SW 1271 (cell line): ENCODE data around the gene RELB.
A peak's percentile ranks its signal among the peaks of the same experiment; 100 is the strongest.
"Not testable (repeated sequence)": the region's sequence is repeated elsewhere in the genome, so short reads cannot be mapped to it uniquely, and the experiment has no call there.

Experiments
- DNase-seq, 2 experiments: peaks; one replicate each; lab custom pipeline; 2025; lab: John Stamatoyannopoulos, UW

The RELB gene

DNA sequence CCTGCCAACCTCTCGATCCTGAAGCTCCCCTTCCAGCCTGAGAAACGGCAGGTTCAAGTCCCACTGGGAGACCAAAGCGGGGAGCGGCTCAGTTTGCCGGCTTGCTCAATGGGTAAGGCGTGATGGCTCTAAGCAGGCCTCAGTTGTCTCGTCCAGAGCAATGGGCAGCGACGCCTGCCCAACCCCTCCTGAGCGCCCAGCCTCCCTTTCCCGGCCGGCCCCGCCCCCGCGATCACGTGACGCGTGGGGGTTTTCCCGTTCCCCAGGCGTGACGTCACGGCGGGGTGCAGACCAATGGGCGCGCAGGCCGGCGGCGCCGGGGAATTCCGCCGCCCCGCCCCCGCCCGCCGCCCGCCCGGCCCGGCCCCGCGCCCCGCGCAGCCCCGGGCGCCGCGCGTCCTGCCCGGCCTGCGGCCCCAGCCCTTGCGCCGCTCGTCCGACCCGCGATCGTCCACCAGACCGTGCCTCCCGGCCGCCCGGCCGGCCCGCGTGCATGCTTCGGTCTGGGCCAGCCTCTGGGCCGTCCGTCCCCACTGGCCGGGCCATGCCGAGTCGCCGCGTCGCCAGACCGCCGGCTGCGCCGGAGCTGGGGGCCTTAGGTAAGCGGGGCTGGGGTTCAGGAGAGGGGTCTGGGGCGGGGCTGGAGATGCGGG, at the start of gene RELB:
Gene RELB, plus strand, starts transcription at position 378 of the 653 bp plus-strand sequence. Its CDS starts 116 bp downstream, at position 494.
- peak; percentile 55 to 71 for DNase-seq

GRCh38 chr19:44954278-44954648, 47.0 kb upstream of the RELB start:
- DNase-seq, result no peak

DNA sequence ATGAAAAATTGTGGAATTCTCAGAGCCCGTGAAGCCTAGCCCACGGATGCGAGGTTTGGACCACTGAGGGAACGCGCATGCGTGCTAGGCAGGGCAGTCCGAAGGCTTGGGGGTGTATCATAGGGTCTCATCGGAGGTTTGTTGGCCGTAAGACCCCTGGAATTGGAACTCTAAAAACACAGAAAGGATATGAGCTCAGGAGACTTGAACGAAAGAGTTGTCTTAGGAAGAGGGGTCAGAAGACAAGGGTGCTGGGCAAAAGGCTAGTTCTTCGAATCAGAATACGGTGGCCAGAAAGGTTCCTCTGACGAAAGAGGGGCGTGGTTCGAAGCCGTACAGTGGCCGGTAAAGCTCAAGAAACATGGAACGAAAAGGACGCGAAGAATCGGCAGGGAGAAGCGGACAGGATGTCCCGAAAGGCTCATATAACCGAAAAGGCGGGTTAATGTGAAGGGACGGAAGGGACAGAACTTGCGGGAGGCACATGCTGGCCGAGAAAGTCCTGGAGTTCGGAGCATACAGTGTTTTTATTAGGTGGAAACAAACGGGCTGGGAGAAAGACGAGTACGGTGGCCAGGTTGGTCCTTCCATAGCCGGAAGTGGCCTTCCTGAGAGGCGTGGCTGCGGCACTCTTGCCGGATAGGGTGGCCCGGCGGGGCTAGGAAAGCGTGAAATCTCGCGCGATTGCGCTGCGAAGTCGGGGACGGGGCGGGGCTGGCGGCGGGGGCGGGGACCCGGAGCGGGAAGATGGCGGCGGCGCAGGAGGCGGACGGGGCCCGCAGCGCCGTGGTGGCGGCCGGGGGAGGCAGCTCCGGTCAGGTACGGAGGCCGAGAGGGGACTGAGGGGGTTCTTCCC, 46.4 kb upstream of the RELB start, which contains the start of gene CLPTM1:
Gene CLPTM1, plus strand, starts transcription at position 732 of the 856 bp plus-strand sequence. Its CDS starts 16 bp downstream, at position 748.
- peak; percentile 71 to 94 for DNase-seq

- no peak for DNase-seq
These were observed 45.5 kb upstream of the RELB start for GRCh38 chr19:44955505-44956439.

- no peak for DNase-seq
These were observed 43.7 kb upstream of the RELB start for GRCh38 chr19:44957526-44957925.

- DNase-seq, result no peak
These were observed 43.2 kb upstream of the RELB start for GRCh38 chr19:44958090-44958489.

- no peak for DNase-seq
These were observed 41.6 kb upstream of the RELB start for GRCh38 chr19:44959691-44960090.

DNA sequence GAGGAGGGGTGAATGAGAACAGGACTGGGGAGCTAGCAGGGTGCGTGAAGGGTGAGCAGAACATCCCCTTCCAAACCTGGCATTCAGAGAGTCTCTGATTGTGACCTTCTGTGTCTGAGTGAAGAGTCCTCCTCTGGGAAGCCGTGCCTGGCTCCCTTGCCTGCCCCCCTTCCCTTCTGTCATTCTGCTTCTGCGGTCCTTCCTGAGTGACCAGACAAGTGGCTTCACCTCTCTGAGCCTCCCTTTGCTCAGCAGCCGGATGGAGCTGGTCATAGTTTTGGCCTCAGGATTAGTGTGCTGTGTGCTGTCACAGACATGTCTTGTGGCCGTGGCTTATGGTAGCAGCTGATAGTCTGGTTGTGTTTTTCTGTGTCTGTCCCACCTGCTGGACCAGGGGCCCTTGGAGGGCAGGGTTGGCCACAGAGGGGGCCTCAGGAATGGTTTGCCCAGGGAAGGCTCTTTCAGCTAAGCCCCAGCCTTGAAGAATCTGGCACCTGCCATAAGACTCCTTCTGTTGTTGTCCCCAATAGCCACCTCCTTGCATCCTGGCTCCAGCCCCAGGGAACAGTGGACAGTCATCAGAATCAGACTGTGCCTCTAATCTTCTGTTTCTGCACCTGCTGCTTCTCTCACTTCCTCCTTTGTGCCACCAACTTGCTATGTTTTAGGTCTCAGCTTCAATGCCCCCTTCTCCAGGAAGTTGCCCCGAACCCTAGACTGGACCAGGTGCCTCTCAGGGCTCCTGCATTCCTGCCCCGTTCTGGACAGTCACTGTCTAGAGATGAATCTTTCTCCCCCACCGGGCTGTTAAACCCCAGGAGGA, 40.1 kb upstream of the RELB start:
- DNase-seq, result no peak

DNA sequence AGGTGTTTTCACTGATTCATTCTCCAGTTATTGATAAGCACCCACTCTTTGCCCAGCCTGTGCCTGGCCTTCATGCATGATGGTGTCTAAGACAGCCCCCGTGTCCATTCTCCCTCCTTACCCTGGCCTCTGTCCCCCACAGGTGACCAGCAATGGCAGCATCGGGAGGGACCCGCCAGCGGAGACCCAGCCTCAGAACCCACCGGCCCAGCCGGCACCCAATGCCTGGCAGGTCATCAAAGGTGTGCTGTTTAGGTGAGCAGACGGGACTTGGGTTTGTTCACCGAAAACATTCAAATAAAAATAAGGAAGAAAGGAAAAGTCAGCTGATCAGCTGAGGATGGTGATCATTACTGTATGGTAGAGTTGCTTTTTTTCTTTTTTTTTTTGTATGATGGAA, 39.4 kb upstream of the RELB start:
- DNase-seq, result no peak

GRCh38 chr19:44968118-44968517, 33.1 kb upstream of the RELB start:
- no peak for DNase-seq

- DNase-seq, result no peak
These were observed 32.6 kb upstream of the RELB start for GRCh38 chr19:44968670-44969069.

DNA sequence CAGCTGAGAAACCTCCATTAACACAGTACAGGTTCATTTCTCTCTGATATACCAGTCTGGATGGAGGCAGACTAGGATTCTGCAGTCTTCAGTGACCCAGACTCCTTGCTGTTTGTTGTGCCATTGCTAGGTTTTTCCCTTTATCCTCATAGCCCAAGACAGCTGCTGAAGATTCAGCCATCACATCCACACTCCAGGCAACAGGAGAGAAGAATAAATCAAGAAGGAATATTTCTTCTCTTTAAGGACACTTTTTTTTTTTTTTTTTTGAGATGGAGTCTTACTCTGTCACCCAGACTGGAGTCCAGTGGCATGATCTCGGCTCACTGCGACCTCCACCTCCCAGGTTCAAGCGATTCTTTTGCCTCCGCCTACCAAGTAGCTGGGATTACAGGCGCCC, 31.8 kb upstream of the RELB start:
- DNase-seq, result no peak

DNA sequence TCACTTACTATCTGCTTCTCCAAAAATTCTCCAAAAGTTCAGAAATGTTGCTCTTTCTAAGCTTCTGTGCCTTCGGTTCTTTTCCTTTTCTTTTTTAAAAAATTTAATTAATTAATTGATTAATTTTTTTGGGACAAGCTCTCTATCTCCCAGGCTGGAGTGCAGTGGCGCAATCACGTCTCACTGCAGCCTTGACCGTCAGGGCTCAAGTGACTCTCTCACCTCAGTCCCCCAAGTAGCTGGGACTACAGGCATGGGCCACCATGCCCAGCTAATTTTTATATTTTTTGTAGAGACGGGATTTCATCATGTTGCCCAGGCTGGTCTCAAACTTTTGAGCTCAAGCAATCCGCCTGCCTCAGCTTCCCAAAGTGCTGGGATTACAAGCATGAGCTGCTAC, 29.8 kb upstream of the RELB start:
- not testable (repeated sequence) for DNase-seq

- no peak for DNase-seq
These were observed 28.5 kb upstream of the RELB start for GRCh38 chr19:44972802-44973201.

GRCh38 chr19:44973982-44974735, 27.1 kb upstream of the RELB start:
- DNase-seq, result no peak

GRCh38 chr19:44974857-44975256, 26.4 kb upstream of the RELB start:
- DNase-seq, result no peak

DNA sequence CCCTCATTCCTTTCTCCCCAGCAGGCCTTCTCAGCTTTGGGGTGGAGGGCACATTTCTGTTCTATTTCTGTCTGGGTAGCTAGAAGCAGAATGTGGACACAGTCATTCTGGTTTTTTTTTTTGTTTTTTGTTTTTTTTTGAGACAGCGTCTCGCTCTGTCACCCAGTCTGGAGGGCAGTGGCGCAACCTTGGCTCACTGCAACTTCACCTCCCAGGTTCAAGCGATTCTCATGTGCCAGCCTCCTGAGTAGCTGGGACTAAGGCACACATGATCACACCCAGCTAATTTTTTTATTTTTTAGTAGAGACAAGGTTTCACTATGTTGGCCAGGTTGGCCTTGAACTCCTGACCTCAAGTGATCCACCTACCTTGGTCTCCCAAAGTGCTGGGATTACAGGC, 25.8 kb upstream of the RELB start:
- DNase-seq, result no peak

- no peak for DNase-seq
These were observed 17.3 kb upstream of the RELB start for GRCh38 chr19:44984005-44984404.

- no peak for DNase-seq
These were observed 15.8 kb upstream of the RELB start for GRCh38 chr19:44985445-44985844.

GRCh38 chr19:44986389-44986788, 14.9 kb upstream of the RELB start:
- DNase-seq, result no peak
